MM.1S (cell line): ENCODE data around the gene LAD1.

Source experiments
- EZH2 ChIP-seq: fragments of 300-600 bp; sonication (generic); optimal IDR thresholded peaks from 2 replicates; pipeline ENCODE3; 2017; ENCODE audit warnings: low read depth, mild to moderate bottlenecking, antibody characterized with exemption, low read length, mixed read lengths
- EZH2phosphoT487 ChIP-seq: fragments of 300-600 bp; sonication (generic); IDR thresholded peaks from 2 replicates; pipeline ENCODE4 v1.6.1; 2018; ENCODE audit warnings: antibody characterized with exemption, low read length
- TF ChIP-seq, protein P1 (sequence below): fragments of 300-600 bp; sonication (generic); IDR thresholded peaks from 2 replicates; pipeline ENCODE4 v1.5.1; 2016; ENCODE audit warnings: antibody characterized with exemption, low read length, mixed read lengths

DNA sequence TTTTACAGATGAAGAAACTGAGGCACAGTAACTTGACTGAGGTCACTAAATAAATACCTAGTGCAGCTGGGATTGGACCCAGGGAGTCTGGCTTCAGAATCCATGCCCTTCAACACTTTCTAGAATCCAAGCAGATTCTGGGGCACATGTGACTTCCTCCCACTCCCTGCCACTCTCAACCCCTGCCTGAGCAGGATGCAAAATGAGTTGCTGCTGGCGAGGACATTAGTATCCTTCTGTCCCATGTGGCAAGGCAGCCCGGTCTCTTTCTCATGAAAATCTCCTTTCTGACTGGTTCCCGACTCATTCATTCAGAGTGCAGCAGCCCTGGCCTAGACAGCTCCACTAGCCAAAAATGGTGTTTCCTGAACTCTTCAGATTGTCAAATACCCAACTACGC lies 50.0 kb downstream of the LAD1 start:
- TF ChIP-seq, protein P1, sequence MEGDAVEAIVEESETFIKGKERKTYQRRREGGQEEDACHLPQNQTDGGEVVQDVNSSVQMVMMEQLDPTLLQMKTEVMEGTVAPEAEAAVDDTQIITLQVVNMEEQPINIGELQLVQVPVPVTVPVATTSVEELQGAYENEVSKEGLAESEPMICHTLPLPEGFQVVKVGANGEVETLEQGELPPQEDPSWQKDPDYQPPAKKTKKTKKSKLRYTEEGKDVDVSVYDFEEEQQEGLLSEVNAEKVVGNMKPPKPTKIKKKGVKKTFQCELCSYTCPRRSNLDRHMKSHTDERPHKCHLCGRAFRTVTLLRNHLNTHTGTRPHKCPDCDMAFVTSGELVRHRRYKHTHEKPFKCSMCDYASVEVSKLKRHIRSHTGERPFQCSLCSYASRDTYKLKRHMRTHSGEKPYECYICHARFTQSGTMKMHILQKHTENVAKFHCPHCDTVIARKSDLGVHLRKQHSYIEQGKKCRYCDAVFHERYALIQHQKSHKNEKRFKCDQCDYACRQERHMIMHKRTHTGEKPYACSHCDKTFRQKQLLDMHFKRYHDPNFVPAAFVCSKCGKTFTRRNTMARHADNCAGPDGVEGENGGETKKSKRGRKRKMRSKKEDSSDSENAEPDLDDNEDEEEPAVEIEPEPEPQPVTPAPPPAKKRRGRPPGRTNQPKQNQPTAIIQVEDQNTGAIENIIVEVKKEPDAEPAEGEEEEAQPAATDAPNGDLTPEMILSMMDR: no peak
- TF ChIP-seq EZH2: no peak
- no peak for TF ChIP-seq EZH2phosphoT487
